EH (cell line): ENCODE results near the gene ZBED1.
A peak's percentile ranks its signal among the peaks of the same experiment; 100 is the strongest.
"Not testable (repeated sequence)": the region's sequence is repeated elsewhere in the genome, so short reads cannot be mapped to it uniquely, and the experiment has no call there.

ENCODE experiments used
- DNase-seq: peaks from one replicate; pipeline ENCODE4 v3.0.0-alpha.2; 2015; ENCODE audit warnings: low read depth

The ZBED1 gene

GRCh38 chrX:2474280-2474962 is 26.4 kb downstream of the ZBED1 start:
- DNase-seq: no peak

GRCh38 chrX:2473064-2473463 is 27.7 kb downstream of the ZBED1 start:
- DNase-seq: not testable (repeated sequence)

- DNase-seq: no peak
Measured at GRCh38 chrX:2471641-2472040, 29.1 kb downstream of the ZBED1 start.

- not testable (repeated sequence) for DNase-seq
Measured at GRCh38 chrX:2471126-2471525, 29.6 kb downstream of the ZBED1 start.

- not testable (repeated sequence) for DNase-seq
Measured at GRCh38 chrX:2469852-2470251, 30.9 kb downstream of the ZBED1 start.

- no peak for DNase-seq
Measured at GRCh38 chrX:2469196-2469685, 31.5 kb downstream of the ZBED1 start.

- no peak for DNase-seq
Measured at GRCh38 chrX:2468261-2469195, 32.2 kb downstream of the ZBED1 start.

GRCh38 chrX:2466876-2467656 is 33.7 kb downstream of the ZBED1 start:
- no peak for DNase-seq

- DNase-seq: no peak
Measured at GRCh38 chrX:2464677-2465166, 36.1 kb downstream of the ZBED1 start.

GRCh38 chrX:2463973-2464676 is 36.7 kb downstream of the ZBED1 start:
- DNase-seq: no peak

- peak; percentile 35 for DNase-seq
Measured at GRCh38 chrX:2463481-2463880, 37.3 kb downstream of the ZBED1 start.

- DNase-seq: no peak
Measured at GRCh38 chrX:2462780-2463179, 38.0 kb downstream of the ZBED1 start.

GRCh38 chrX:2462074-2462473 is 38.7 kb downstream of the ZBED1 start:
- no peak for DNase-seq

GRCh38 chrX:2461711-2462016 is 39.1 kb downstream of the ZBED1 start:
- no peak for DNase-seq

- DNase-seq: not testable (repeated sequence)
Measured at GRCh38 chrX:2460821-2461710, 39.7 kb downstream of the ZBED1 start.

GRCh38 chrX:2460048-2460447 is 40.7 kb downstream of the ZBED1 start:
- DNase-seq: not testable (repeated sequence)

- DNase-seq: no peak
Measured at GRCh38 chrX:2458309-2458708, 42.5 kb downstream of the ZBED1 start.

GRCh38 chrX:2457289-2458133 is 43.3 kb downstream of the ZBED1 start:
- no peak for DNase-seq

GRCh38 chrX:2456091-2456490 is 44.7 kb downstream of the ZBED1 start:
- not testable (repeated sequence) for DNase-seq

GRCh38 chrX:2454620-2455019 is 46.2 kb downstream of the ZBED1 start:
- DNase-seq: not testable (repeated sequence)
